Fibroblast of skin of right biceps (primary cell): ENCODE measurements around the gene HPCAL1.

Experiments used
- DNase-seq: peaks from one replicate; pipeline ENCODE4 v3.0.0-alpha.2; 2013

HPCAL1 gene

DNA sequence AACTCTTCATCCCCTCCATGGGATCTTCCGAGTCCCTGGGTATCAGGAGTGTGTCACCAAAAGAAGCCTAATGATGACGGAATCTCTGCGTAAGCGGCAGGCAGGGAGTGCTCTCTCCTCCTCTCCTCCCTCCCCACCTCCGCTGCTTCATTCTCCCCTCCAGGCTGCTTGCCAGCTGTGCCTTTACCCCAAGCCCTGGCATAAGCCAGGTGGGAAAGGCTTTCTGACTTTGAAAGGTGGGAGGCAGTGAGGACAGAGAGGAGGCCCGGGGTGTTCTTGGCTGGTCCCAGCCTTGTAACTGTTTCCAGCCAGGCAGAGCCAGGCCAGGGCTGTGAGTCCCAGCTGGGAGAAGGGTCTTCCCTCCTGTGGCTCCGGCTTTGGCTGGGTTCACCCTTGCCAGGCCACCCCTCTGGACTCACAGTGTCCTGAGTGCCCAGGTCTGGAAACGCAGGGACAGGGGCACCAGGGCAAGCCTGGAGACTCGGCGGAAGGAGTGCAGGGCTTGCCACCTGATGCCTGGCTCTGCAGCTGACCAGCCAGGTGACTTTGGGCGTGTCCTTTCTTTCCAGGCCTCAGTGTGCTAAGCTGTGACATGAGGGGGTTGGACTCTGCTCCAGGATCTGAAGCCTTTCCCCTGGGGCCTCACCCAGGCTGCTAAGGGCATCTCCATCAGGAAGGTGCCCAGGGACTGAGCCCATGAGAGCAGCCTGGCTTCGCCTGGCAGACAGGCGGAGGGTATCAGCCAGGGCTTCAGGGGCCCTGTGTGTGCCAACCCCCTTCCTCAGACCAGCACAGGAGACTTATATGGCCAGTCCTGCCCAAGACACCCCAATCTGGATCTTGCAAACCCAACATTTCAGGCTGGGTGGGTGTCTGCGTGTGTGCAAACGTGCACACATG lies 32.7 kb upstream of the HPCAL1 start:
- DNase-seq = no peak

DNA sequence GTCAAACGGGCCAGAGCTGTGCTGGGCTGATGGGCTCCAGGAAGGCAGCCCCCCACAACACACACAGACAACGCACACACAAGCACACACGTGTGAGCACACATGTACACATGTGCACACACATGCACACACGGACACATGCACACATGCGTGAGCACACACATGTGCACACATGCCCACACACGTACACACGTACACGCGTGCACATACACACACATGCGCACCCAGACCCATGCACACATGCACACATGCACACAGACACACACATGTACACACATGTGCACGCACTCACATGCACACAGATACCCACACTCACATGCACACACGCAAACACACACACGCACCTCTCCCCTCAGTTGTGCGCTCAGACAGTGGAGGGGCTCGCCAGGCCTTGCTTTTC lies 31.2 kb upstream of the HPCAL1 start:
- DNase-seq = no peak

DNA sequence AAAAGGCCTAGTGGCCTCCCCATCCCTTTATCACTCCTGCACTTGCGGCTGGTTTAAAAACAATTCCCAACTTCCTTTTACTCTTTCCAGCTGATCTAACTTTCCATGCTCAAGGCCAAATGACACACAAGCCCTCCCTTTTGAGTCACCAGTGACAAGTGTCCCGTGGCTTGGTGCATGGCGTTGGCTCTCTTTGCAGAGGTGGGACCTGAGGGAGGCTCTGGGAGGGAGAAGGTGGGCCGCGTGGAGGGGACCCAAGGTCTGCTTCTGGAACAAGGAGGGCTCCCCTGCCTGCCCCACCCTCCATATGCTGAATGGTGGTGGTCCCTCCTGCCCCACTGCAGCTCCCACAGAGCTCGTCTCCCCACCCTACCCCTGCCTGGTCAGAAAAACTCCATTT lies 30.8 kb upstream of the HPCAL1 start:
- DNase-seq = no peak

DNA sequence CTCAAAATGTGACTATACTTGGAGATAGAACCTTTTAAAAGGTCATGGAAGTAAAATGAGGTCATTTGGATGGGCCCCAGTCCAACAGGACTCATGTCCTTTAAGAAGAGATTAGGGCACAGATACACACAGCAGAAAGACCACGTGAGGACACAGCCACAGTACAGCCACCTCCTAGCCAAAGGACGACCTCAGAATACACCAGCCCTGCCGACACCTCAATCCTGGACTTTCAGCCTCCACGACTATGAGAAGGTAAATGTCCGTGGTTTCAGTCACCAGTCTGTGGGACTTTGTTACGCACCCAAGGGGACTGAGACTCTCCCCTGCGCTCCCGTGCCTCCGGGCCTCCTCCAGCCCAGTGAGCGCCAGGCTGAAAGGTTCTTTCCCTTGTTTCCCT lies 30.2 kb upstream of the HPCAL1 start:
- DNase-seq = no peak

DNA sequence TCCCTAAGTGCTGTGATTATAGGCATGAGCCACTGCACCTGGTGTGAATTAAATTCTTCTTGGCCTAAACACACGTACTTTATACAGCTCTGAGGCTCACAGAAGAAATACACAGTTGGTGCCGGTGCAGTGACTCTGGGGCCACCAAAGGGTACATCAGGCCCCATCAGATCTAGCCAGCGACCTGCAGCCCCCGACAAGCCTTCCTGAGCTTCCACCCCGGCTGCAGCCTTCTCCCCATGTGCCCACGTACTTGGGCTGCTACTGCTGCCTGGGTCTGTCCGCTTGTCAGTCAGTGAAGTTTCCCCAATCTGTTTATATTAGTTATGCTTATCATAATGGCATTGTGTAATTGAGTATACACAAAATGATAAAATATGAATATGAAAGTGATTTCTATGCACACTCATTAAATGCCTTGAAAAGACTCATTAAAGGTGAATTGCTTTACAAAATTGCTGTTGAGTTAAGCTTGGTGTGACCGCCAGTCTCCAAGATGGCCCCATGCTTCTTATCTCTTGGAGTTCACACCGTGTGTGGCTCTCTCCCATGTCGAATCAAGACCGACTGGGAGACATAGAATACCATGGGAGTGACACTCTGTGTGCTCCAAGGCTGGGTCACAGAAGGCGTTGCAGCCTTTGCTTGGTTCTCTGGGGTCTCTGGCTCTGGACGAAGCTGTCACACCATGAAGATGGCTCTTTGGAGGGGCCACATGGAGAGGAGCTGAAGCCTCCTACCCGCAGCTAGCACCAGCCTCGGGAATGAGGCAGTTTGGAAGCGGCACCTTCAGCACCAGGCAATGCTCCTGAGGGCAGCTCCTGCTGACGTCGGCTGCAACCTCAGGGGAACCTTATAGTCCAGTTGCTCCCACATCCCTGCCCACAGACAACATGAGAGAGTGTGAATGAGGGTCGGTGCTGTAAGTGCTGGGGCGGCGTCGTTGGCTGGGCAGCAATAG lies 29.2 kb upstream of the HPCAL1 start:
- DNase-seq = no peak

DNA sequence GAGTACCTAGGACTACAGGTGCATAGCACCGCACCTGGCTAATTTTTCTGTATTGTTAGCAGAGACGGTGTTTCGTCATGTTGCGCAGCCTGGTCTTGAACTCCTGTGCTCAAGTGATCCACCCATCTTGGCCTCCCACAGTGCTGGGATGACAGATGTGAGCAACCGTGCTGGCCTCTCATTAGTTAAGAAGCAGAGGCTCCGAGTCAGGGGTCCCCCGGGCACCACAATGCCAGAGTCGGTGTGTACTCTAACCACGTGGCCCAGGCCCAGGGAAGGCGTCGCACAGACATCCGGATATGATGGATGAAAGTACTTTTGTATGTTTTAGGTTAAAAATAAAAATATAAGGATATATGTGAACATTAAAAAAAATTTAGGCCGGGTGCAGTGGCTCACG lies 28.3 kb upstream of the HPCAL1 start:
- no peak for DNase-seq

DNA sequence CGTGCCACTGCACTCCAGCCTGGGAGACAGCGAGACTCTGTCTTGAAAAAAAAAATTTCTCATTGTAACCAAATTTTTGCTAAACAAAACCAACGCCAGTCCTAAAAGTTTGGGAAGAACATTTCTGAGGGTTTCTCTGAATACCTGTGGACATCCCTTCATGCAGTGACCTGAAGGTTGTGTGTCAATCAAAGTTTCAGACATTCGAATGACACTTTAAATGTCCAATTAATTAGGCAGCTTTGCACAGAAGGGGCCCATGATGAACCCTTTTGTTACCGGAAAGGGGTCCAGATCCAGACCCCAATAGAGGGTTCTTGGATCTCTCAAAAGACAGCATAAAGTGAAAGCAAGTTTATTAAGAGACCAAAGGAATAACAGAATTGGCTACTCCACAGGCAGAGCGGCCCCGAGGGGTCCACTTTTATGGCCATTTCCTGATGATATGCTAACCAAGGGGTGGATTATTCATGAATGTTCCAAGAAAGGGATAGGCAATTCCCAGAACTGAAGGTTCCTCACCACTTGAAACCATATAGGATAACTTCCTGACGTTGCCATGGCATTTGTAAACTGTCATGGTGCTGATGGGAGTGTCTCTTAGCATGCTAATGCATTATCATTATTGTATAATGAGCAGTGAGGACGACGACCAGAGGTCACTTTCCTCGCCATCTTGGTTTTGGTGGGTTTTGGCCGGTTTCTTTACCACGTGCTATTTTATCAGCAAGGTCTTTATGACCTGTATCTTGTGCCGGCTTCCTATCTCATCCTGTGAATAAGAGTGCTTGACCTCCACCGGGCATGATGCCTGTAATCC lies 27.5 kb upstream of the HPCAL1 start:
- DNase-seq = no peak

DNA sequence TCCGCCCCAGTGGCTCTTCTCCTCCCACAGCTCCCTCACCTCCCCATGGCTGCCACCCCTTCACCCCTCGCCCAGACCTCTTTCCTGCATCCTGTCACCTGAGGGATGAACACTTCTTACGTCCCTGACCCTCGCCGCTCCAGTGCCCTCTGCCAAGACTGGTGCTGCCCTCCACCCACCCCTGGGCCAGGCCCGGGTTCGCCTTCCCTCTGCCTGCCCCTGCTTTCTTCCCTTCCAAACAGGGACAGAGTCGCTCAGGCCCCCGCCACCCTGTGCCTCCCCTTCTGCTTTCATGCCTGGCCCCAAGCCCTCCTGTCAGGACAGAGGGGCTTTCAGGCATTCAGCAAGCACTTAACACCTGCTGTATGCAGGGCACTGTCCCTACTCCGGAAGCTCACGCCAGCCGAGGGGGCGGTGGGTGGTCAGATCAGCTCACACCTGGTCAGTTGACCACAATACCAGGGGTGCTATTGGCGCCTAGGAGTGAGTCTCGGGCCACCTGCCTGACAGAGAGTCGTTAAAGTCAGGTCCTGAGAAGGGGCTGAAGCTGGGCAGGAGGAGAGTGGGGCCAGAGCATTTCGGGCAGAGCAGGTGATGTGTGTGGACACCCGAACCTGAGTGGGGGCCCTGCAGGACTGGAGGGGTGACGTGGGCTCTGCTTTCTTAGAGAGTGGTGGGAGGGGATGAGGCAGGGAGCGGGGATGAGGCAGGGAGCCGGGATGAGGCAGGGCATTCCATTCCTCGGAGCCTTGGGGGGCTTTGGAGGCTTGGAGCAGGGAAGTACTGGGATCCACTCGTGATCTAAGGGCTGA lies 26.0 kb upstream of the HPCAL1 start:
- no peak for DNase-seq

DNA sequence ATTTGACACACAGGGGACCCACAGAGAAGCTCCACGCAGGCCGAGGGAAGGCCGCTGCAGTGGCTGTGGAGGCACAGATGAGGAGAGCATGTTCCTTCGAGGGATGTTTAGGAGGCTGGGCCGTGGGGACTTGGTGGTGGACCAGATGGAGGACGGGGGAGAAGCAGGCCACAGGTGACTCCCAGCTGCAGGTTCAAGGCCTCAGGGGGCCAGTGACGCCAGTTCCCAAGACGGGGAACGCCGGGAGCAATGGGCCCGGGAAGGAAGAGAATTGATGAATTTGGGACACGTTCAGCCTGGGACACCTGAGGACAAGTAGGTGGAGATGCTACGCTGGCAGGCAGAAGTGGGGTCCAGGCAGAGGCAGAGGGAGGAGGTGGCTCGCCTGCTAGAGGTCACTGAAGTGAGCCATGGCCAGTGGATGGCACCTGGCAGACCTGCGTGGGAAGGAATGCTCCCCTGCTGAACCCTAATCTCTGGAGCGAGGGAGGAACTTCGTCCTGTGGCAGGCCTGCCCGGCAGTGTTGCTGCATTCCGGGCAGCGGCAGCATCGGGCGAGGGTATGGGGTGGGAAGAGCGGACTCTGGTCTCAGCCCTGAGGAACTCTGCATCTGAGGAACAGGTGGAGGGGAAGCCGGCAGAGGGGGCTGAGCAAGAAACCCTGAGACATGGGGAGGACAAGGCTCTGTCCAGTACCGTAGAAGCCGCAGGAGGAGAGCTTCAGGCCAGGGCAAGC lies 25.2 kb upstream of the HPCAL1 start:
- no peak for DNase-seq

DNA sequence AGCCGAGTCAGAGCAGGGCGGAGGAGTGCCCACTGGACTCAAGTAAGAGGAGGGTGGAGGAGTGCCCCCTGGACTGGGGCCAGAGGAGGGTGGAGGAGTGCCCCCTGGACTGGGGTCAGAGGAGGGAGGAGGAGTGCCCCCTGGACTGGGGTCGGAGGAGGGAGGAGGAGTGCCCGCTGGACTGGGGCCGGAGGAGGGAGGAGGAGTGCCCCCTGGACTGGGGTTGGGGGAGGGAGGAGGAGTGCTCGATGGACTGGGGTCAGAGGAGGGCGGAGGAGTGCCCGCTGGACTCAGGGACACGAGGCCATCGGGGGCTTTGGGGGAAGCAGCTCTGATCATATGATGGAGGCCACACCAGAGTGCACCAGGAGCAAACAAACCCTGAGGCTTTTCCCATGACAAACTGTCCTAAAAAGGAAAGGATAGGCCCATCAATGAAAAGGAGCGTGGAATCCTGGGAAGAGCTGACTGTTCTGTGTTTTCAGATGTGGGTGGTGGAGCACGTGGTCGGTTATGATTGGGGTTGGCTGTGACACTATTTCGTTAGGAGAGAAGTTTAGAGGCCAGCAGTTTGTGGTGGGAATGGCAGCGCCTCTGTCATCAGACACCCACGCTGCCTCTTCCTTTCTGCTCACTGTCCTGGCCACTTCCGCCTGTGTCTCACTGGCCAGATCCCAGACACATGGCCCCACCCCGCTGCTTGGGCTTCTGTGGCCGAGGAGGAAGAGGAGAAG lies 24.5 kb upstream of the HPCAL1 start:
- peak; percentile 45 for DNase-seq

DNA sequence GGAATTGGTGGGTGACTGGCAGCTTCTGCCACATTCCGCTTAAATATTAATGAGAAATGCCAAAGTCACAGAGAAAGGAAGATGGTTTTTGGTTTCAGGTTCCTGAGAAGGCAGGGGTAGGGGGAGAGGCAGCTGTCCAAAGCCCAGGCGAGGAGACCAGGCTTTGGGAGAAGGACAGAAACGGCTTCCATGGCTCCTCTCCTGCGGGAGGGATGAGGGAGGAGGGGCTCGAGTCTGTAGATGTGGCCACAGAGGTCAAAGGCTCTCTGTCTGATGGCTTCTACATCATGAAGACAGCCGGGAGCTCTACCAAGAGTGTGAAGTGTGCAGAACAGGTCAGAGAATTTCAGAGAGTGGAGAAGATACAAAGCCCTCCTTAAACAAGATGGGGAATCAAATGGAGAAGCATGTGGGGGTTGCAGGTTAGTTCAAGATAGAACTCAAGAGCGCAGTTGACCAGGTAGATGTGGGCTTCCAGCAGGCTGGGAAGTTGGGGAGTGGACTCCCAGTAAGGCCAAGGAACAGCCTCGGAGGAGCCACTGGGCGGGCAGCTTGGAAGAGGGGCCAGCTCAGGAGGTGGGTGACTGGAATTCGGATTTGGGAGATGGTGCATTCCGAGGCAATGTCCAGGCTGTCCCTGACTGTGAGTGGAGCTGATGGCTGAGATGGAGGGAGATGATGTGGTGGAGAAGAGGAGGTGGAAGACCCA lies 23.8 kb upstream of the HPCAL1 start:
- DNase-seq = no peak

DNA sequence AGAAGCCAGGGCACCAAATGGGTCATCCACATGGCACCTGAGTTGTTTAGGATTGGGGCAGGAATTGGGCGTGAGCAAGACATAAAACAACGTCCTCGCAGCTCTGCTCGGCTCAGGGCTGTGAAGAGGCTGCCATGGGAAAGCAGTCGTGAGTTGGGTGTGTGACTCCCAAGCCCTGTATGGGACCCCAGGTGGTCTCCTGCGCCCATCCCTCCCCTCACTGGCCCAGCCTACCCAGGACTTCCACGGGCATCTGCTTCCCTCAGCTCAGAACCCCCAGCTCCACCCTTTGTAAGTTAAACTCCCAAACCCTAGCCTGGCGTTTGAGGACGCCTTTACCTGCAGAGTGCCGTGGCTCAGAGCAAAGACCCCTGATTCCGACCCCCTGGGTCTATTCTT lies 23.2 kb upstream of the HPCAL1 start:
- DNase-seq = no peak

DNA sequence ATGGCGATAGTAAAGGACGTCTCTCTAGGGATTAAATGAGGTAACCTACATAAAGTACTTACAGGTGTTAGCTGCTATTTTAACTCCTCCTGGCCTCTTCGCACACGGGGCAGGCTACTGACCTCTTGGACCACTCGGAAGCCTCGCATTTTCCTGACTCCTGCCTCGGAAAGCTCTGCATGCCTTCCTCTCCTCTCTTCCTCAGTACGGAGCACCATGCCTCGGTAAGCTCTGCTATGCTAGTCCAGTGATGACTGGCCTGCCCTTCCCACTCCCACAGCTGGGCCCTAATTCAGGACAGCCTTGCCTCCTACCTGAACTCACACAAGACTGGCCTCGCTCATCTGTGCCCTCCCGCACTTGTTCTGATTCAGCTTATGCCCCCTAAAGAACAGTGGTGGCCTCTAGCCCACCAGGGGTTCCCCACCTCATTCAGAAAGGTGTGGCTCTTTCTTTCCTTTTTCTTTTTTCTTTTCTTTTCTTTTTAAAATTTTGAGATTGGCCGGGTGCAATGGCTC lies 22.7 kb upstream of the HPCAL1 start:
- no peak for DNase-seq

DNA sequence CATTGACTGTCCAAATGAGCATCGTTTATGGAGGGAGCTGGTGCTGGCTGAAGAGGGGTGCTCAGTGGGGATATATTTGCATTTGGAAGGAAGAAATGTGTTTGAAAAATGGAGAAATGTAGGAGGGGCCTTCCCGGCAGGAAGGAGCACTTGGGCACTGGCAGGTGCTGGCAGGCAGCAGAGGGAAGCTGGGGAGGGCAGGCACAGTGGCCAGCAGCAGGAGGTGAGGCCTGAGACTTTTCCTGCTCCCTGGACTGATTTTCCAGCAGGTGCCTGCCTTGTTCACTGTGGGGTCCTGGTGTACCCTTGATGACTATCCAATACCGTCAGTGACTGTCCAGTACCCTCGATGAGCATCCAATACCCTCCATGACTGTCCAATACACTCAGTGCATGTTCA lies 20.8 kb upstream of the HPCAL1 start:
- DNase-seq = no peak

DNA sequence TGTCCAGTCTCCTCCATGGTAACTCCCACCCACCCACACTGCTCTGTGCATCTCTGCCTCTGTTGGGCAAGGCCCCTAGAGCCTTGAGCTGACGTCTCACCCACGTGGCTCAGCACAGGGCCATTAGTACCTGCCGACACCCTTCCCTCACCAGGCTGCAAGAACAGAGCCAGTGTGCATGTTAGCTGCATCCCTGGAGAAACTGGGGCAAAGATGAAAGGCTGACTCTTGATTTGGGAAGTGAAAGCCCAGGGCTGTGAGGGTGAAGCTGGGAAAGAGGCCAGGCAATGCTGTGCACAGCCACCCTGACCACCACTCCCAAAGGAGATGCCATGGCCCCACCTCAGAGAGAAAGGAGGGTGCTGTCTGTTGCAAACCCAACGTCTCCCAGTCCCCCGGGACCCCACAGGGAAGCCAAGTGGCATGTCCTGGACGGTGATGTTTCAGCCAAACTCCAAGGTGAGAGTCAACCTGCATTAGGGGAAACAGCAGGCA lies 20.0 kb upstream of the HPCAL1 start:
- no peak for DNase-seq

DNA sequence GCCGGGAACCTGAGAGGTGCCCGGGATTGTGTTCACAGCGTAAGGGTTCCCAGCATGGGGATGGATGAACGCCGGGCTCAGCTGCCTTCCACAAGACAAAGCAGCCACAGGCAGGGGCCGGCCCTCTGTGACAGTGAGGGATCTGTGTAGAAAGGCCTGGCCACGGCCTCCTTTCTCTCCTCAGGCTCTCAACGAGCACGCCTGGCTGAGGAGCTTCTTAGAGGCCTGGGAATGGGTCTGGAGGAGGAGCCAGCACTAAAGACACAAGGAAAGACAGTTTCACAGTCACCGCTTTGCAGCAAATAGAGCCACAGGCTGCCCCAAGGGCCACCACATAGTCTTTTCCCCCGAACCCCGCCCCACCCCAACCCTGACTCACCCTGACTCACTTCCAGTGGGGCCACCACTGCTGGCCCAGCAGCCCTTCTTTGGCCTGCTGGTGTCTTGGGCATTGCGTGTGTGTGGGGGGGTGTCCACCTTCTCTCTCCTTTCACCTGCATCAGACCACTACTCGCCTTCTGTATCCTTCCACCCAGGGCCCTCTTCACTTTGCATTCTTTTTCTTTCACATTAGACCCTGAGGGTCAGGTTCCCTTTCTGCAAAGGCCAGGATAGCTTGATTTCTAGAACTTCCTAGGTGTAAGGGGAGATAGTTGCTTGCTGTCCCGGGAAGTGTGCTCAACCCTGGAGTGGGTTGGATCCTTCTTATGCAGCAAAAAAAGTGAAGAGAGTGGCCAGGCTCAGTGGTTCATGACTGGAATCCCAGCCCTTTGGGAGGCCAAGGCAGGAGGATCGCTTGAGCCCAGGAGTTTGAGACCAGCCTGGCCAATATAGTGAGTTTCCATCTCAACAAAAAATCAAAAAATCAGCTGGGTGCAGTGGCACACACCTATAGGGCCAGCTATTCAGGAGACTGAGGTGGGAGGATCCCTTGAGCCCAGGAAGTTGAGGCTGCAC lies 19.3 kb upstream of the HPCAL1 start:
- DNase-seq = peak; percentile 88

DNA sequence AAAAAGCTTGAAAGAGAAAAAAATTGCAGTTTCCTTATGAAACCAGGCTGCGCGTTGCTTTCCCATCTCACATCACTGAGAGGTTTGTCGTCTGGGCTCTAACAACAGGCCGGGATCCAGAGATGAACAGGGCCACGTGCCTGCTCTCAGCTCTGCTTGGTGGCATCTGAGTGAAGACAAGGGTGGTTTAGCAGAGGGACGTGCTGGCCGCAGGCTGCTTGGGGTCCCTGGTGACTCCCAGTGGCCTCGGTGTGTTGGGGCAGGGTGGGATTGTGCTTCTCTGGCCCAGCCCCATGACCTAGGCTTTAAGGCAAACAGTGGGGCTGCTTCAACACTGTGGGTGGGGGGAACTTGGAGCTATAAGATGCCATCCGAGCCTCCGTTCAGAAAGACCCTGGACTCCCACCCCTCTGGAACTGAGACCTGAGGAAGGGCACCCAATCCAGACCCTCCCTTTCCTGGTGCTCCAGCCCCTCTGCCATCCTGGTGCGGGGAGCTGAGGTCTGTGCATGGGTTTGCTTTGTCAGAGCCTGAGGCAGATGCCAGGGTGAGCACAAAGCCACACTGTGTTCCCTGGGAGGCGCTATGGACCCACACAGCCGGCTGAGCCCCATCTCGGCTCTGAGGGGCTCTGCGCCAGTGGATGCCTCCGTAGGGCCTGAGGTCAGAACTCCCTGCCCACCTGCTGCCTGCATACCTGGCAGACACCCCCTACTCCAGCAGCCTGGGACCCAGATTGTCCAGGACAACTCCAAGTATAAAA lies 18.4 kb upstream of the HPCAL1 start:
- DNase-seq = no peak

DNA sequence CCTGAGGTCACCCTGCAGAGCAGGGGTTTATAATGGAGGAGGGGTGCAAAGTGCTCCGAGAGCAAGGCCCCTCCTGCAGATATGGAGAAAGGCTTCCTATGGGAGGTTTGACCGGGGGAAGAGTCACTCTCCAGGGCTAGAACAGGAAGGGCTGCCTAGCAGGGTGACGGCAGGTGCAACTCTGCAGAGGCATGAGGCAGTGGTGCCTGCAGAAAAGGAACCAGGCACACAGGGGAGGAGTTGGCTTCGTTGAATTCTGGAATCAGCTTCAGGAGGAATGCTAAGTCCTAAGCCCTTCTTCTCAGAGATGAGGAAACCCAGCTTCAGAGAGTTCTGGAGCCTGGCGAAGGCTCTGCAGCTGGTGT lies 17.5 kb upstream of the HPCAL1 start:
- no peak for DNase-seq
